HG03565 (cell line): Measurements from ENCODE around the gene ZMAT5.

Experiments
- ATAC-seq: cut with Tn5 transposase; IDR thresholded peaks from one replicate; pipeline ENCODE4 v1.9.1; 2021; ENCODE audit warnings: mild to moderate bottlenecking, moderate library complexity; ENCODE audit not compliant: unreplicated experiment

ZMAT5 gene

DNA sequence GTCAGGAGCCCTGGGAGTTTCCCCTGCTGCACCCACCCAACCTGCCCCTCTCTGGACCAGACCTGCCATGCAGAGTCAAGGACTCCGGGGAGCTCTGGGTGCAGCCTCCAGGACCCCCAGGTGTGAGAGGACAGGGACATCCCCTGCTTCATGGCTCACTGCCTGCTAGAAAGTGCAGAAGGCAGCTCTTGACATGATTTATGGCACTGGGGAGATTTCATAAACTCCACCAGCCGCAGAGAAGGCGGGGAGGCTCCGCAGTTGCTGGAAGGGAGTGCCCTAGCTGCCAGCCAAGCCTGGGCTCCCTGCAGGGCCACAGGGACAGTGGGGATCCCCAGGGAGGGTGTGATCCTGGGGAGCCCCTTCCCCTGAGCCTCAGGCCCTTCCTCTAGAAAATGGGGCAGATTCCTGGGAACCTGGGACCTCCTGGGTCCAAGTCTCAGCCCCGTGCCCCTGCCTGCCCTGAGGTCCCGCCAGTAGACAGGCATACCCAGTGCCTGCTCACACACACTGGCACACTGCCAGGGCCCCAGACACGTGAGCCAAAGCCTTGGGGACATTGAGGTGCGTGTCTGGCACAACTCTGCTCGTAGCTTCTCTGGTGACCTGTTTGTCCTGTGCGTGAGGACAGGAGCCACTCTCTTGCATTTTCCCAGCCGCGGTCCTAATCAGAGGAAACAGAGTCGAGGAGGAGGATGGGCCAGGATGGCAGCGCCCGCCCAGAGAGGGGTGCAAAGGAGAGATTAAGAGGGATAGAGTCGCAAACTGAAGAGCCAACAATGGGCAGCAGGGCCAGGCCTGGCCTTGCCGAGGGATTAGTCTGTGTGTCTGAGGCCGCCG is 33.2 kb downstream of the ZMAT5 start:
- ATAC-seq, result no peak

DNA sequence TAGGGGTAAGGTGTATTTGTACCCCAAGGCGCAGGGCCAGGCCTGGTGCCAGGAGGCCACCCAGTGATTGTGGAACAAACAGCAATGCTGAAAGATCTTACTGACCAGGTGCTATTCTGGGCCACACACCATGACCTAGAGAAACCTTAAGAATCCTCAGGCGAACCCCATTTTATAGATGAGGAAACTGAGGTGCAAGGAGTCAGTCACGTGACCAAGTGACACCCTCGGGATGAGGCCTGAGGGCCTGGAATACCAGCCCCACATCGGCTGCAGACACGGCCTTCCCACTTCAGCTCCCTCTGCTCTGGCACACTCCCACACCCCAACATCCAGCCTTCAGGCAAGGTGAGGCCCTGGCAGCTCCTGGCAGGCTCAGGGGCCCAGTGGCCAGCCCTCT is 33.9 kb downstream of the ZMAT5 start:
- ATAC-seq, result no peak

DNA sequence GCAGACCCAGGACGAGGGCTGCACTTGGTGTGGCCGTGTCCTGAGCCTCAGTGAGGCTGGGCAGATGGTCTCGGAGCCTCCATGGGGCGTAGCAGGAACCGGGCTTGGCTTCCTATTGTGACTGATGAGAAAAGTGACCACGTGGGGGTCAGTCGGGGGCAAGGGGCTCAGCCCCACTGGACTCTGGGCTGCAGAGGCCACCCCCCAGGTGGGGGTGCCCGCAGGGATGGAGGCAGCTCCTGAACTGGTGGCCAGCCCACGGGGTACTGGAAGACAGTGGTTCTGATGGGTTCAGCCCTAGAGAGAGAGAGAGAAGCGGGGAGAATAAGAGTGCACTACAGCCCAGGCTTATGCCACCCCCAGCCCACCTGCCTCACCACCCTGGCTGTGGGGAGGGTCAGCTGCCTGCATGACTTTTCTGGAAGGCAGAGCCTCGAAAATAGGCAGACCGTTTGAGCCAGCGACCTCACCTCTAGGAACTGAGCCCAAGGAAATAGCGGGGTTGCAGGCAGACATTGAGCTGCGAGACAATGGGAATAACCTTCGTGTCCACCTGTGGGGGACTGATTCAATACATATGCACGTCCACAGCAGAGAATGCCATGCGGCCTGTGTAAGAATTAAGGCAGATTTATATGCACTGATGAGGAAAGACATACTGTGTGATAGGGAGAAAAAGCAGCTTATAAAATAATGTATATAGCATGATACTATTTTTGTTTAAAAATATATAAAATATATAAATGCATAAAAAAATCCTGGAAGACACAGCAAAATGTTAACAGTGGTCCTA is 35.6 kb downstream of the ZMAT5 start:
- ATAC-seq, result no peak

DNA sequence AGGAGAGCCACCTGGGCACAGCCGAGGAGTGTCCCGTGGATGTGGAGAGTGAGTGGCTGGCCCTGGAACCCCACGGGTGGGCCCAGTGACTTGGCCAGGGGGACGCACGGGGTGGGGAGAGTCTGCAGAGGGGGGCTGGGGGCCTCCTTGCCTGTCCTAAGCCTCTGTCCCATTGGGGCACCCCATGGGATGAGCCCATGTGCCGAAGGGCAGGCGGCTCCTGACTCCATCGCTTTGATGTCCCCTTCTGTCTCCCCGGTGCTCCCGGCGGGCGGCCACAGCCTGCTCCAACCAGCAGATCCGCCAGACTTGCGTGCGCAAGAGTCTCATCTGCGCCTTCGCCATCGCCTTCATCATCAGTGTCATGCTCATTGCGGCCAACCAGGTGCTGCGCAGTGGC is 37.6 kb downstream of the ZMAT5 start:
- no peak for ATAC-seq

DNA sequence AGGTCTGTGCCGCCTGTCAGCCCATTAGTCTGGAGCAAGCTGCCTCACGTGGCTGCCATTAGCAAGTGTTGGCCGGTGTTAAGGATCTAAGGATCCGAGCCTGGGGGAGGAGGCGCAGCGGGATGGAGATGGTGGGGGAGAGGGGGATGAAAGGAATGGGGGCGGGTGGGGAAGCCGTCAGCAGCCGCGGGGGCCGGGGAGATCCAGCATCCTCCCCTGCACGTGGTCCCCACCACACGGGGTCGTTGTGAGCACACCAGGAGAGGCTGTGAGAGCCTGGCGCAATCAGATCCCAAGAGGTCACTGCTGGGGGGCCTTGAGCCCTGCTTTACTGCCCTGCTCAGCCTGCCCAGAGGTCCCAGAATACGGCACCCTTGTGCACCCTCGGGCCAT is 39.7 kb downstream of the ZMAT5 start:
- no peak for ATAC-seq

DNA sequence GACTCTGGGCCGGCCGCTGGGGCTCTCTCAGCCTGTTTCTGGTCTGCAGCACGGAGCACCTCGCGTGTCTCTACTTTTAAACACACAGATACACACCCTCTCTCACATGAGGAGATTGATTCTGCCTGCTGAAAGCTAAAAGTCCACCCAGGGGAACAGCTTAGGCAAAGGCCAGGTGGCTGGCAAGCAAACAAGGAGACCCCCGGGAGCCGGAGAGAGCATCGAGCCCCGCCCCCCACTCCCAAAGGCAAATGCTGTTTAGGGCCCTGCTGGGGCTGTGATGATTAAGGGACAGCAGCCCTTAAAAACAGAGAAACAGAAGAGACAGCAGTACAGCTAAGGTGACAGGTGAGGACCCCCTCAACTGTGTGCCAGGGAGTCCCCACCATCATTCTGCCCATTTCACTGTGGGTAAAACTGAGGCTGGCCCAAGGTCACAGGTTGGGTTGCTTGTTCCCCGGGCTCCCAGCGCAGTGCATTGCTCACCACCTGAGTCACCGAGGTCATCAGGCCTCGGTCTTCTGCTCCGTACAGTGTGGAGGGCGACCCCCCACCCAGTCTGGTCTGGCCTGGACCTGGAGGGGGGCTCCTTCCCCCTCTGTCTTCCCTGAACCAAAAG is 40.2 kb downstream of the ZMAT5 start:
- ATAC-seq, result no peak

DNA sequence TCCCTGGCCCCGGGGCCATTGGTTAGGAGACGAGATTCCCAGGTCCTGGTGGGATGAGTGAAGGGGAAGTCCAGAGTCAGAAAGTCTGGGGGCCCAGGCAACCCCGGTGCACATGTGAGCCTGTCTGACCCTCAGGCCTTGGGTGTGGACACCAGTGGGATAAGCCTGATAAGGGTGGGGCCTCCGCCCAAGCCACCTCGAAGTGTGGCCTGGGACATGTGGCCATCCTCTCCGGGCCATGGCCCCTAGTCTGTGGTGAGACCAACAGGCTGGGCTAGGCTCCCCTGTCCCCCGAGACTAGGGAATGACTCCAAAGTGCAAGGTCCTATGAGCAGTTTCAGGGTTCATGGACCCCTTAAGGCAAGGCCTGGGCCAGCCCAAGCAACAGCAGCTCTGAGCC is 40.7 kb downstream of the ZMAT5 start:
- no peak for ATAC-seq

DNA sequence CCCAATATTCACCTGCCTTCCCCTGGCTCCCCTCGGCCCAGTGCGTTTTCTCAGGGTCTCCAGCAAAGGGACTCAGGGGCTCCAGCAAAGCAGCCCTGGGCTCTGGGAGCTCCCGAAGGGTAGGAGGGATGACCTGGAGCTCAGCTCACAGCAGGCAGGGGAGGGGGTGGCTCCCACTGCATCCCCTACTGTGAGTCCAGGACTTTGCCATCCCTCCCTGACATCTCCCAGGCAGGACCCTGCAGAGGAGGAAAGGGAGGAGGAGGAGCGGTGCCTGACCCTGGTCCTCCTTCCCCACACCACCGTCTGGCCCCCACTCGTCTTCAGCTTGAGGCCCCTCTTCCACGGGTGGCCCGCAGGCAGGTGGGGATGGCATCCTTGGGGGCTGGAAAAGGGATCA is 42.0 kb downstream of the ZMAT5 start:
- ATAC-seq, result no peak

DNA sequence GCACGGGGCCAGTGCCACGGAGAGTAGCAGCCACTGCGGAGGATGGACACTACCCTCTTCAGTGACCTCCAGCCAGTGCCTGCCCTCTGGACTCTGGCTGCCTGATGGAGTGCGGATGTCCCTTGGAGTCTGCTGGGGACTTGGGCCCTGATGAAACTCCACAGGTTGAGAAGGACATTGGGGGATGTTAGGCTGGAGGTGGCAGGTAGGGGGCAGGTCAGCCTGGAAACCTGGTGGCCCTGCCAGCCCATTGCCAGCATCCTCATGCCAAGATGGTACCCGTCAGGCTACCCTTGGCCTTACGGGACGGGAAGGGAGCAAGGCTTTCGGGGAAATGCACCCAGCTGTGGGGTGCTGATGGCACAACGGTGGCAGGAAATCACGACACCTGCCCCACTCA is 43.0 kb downstream of the ZMAT5 start:
- ATAC-seq, result no peak

DNA sequence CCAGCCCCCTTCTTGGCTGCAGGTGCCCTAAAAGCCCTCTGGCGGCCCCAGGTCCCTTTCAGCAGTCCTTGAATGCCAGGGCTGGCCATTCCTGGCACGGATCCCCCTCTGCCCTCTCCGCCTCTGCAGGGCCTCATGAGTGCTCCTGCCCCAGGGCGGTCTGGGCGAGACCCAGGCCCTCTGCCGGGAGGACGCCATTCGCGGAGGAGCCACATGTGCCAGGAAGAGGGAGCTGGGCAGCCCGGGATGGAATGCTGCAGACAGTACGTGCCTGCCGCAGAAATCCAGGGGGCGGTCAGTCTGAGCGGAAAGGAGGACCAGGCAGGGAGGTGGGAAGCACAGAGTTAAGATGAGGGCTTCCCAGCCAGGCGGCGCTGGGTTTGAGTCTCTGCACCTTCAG is 44.2 kb downstream of the ZMAT5 start:
- ATAC-seq, result no peak

DNA sequence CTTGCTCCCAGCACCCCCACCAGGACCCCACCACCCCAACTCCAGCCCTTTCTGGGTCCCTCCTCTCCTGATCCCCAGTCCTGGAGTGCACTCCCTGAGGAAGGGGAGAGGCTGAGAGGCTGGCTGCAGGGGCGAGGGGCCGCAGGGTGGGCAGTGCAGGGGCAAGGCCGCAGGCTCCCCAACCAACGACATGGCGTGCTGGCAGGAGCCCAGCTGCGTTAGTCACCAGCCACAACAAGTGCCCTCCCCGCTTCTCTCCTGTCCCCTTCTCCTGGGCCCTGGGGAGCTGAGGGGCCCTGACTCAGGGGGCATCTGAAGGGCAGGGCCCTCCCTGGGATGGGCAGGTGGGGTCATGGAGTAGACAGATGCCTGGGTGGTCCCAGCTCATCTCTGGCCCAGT is 44.7 kb downstream of the ZMAT5 start:
- ATAC-seq, result no peak

DNA sequence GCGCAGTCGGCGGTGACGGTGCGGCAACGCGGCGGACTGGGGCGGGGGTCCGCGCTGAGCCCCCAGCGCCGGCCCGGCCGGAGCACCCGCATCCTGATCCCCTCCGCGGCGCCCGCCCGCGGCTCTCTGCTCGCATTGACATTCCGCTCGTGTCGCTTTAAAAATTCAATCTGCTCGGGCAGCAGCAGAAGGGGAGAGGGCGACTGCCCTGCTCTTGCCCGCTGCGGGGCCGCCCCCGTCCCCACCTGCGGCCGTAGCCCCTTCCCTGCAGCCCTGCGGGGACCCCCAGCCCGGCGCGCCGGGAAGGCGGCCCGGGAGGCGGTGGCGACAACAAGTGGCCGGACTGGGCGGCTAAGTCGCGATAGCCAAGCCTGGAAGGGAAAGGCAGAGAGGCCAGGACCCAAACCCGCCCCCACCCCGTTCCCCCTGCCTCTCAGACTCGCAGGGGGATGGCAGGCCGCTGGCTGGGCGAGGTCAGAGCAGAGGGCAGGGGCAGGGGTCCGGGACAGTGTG is 45.9 kb downstream of the ZMAT5 start:
- no peak for ATAC-seq

DNA sequence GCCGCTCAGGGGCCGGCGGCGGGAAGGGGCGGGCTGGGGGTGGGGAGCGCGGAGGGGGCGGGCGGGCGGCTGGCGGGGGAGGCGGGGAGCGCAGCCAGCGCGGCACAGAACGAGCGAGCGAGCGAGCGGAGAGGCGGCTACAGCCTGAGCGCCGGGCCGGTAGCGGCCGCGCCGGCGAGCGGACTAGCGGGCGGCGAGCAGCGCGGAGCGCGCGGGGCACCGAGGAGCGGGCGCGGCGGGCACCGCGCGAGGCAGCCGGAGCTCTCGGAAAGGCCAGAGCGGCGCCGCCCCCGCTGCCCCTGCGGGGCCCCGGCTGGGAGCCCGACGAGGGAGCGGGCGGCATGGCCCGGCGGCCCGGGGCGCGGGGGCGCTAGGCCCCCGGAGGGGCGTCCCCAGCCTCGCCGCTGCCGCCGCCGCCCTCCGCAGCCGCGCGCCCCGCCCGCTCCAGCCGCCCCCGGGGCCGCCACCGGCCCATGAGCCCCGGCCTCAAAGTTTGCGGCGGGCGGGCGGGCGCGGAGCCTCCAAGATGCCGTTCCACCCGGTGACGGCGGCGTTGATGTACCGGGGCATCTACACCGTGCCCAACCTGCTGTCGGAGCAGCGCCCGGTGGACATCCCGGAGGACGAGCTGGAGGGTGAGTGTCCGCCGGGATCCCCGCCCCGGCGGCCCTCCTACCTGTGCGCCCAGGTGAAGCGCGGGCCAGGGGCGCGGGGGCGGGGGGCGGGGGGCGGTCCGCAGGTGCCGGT is 46.7 kb downstream of the ZMAT5 start, which contains the start of gene CABP7:
Gene CABP7, plus strand, starts transcription at position 105 of the 747 bp plus-strand sequence. Its CDS starts 422 bp downstream, at position 527.
- no peak for ATAC-seq

DNA sequence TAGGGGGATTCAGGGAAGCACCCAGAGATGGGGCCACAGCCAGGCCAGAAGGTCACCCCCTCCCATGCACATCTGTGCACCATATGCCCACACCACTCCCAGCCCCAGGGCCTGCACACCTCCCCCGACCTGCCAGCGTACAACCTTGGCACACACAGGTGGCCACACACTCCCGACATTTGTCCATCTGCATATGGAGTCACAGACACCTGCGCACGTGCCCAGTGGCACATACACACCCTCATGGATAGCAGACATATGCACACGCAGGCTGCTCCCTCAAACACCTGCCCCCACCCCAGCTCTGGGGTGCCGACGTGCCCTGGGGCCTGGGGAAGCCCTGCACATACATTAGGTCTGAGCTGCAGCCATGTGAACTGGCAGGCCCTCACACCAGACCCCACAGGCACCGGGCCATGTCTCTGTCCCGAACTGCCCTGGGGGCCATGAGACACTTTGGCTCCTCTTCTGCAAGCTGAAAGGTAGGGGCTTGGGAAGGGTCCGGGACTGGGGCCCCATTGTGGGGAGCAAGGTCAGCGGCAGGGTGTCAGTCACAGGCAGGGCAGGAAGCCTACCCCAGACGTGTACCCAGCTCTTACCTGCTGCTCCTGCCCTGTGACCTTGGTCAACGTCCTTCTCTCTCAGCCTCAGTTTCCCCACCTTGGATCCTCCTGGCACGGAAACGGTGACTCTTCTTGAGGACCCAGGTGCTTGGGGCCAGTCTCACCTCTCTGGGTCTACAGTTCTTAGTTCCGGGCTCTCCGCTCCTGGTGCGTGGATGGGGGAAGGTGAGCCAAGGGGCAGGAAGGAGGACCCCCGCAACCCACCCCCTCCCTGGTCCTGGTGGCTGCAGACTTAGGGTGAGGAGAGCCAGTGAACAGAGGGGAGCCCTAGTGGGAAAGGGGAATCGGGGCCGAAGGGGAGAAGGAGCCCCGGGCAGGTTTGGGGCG is 47.6 kb downstream of the ZMAT5 start:
- ATAC-seq, result no peak

DNA sequence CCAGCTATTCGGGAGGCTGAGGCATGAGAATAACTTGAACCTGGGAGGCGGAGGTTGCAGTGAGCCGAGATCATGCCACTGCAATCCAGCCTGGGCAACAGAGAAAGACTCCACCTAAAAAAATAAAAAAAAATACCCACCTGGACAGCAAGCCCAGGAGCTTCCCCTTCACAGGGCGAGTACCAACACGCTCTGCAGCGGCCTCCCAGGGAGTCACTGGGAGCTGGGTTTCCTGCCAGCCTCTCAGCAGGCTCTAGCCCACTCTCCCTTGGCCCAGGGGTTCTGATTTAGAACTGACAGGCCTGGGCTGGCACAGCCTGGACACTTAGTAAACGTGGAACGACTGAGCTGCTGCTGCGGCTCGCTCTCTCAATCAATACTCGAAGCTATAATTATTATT is 49.0 kb downstream of the ZMAT5 start:
- ATAC-seq, result no peak

DNA sequence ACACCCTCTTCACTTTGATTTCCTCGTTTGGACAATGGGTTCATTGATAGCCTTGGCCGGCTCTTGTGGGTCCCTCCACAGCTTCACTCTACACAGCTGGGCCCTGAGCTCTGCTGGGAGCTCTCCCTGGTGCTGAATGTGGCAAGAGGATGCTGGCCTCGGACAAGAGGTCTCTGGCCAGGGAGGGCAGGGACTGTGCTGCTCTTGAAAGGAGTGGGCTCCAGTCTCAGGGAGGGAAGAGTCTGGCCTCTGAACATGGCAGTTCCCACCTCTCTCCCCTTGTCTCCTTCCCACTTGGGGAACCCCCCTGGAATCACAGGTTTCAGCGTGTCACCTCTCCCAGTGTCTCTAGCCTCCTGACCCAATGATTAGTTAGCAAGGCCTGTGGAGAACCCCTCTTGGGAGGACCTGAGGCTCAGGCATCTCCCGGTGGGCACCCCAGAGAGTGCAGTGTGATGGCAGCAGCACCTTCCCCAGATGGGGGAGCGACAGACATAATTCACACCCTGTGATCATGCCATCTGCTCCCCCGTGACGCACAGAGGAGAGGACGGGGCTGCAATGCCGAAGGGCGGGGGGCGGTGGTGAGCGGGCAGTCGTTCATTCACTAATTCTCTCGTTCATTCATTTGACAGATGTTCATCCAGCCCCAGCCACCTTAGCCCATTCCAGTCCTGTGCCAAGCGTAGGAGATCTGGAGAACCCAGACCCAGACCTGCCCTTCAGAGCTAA is 49.8 kb downstream of the ZMAT5 start:
- ATAC-seq, result no peak

DNA sequence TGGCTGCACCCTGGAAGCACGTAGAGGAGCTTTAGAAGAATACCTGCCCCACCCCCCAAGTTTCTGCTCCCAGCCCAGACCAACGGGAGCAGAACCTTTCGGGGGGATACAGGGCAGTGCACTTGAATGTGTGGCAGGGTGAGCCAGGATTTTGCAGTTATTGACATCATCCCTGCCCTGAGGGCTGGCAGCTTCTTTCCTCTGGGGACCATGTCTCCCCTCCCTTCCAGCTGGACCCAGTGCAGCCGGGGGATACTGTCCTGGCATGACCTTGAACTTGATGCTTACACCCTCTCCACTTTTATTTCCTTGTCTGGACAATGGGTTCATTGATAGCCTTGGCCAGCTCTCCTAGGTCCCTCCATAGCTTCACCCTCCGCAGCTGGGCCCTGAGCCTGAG is 51.1 kb downstream of the ZMAT5 start:
- no peak for ATAC-seq

DNA sequence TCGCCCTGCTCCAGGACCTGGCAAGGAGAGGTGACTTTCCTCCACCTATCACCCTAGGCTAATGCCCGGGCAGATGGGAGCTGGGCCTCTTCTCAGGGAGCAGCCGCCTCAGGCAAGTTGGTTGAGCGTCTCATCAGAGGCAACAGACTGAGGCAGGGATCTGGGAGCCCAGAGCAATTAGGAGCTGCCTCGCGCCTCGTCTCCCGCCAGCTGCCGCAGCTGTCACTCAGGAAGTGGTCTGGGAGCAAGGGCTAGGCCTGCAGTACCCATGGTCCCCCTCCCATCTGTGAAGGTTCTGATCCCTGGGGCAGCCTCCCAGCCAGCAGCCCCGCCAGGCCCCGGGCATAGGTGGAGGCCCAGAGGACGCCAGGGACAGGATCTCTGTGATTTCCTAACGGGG is 51.6 kb downstream of the ZMAT5 start:
- no peak for ATAC-seq

DNA sequence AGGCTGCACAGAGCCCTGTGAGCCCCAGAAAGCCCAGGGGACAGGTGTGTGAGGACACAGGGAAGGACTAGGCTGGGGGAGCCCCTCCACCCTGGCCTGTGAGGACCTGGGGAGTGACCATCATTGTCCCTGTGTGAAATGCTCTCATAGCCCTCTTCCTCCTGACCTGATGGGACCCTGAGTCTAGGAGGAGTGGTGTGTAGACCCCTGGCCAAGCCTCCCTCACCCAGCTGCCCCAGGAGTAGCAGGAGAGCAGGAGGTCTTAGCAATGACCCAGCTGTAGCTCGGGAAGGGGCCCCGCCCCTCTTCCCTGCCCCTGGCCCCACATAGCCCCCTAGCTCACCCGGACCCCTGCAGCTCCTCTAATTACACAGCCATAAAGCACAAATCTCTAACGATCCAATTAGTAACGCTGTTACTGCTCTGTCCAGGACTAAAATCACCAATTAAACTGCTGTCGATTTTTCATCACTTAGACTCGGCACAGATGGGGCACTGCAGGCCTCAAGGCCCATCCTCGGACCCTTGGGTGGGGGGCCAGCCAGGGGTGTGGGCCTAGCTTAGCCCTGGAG is 53.6 kb downstream of the ZMAT5 start:
- ATAC-seq, result no peak
